GM23338 (cell line): ENCODE results near the gene CYP46A1. TPM values are rescaled to one million over a fixed set of nuclear protein-coding genes. Genes with fewer than 3 reads are reported as not detected.

ENCODE experiments used
- ATAC-seq: fragments of 200-7000 bp; cut with Tn5 transposase; 3 replicates; pipeline ENCODE4 v1.9.1; 2020
- DNase-seq: peaks from one replicate; pipeline ENCODE4 v3.0.0-alpha.2; 2015; ENCODE audit warnings: low spot score
- H2AFZ ChIP-seq: fragments of 200-600 bp; sonication (generic); 2 replicates; pipeline ENCODE4 v1.8.0; 2016; ENCODE audit warnings: antibody characterized with exemption, mild to moderate bottlenecking, moderate library complexity
- H3F3A ChIP-seq: fragments of 200-600 bp; sonication (generic); replicated peaks from 2 replicates; pipeline ENCODE4 v1.8.0; 2017; ENCODE audit warnings: antibody characterized with exemption, mixed run types, low read depth
- H3K27ac ChIP-seq: fragments of 200-600 bp; sonication (generic); 2 replicates; pipeline ENCODE4 v1.6.1; 2016; ENCODE audit warnings: low read depth
- H3K27me3 ChIP-seq: fragments of 200-600 bp; sonication (generic); 2 replicates; pipeline ENCODE4 v1.8.0; 2016; ENCODE audit warnings: mild to moderate bottlenecking, mixed run types, moderate library complexity; ENCODE audit not compliant: insufficient read depth
- H3K36me3 ChIP-seq: fragments of 200-600 bp; sonication (generic); 2 replicates; pipeline ENCODE4 v1.8.0; 2016; ENCODE audit warnings: mild to moderate bottlenecking; ENCODE audit not compliant: insufficient read depth
- H3K4me1 ChIP-seq: fragments of 200-600 bp; sonication (generic); 2 replicates; pipeline ENCODE4 v1.8.0; 2016; ENCODE audit warnings: mild to moderate bottlenecking, moderate library complexity; ENCODE audit not compliant: insufficient read depth
- H3K4me2 ChIP-seq: fragments of 200-600 bp; sonication (generic); 2 replicates; pipeline ENCODE4 v1.7.1; 2017; ENCODE audit warnings: mixed run types
- H3K4me3 ChIP-seq: fragments of 200-600 bp; sonication (generic); 2 replicates; pipeline ENCODE4 v1.6.1; 2016; ENCODE audit warnings: mixed run types
- H3K79me2 ChIP-seq: fragments of 200-600 bp; sonication (generic); replicated peaks from 2 replicates; pipeline ENCODE4 v1.8.0; 2017; ENCODE audit warnings: mild to moderate bottlenecking; ENCODE audit not compliant: insufficient read depth
- H3K9me2 ChIP-seq: fragments of 200-600 bp; sonication (generic); 2 replicates; pipeline ENCODE4 v1.8.0; 2017; ENCODE audit not compliant: insufficient read depth
- H4K20me1 ChIP-seq: fragments of 200-600 bp; sonication (generic); replicated peaks from 2 replicates; pipeline ENCODE4 v1.8.0; 2017; ENCODE audit warnings: mild to moderate bottlenecking; ENCODE audit not compliant: insufficient read depth
- H3K27ac Mint-ChIP-seq: 2 replicates; pipeline ENCODE4 v1.8.0; 2020; ENCODE audit warnings: inconsistent platforms, mild to moderate bottlenecking, moderate library complexity, mixed read lengths
- H3K27me3 Mint-ChIP-seq: 3 replicates; pipeline ENCODE4 v1.8.0; 2022; ENCODE audit warnings: low read depth, mild to moderate bottlenecking, moderate library complexity, mixed read lengths, inconsistent platforms; ENCODE audit not compliant: insufficient read depth, poor library complexity
- H3K36me3 Mint-ChIP-seq: 3 replicates; pipeline ENCODE4 v1.8.0; 2021; ENCODE audit warnings: low read depth, mild to moderate bottlenecking, inconsistent platforms, moderate library complexity, mixed read lengths
- H3K4me1 Mint-ChIP-seq: 3 replicates; pipeline ENCODE4 v1.8.0; 2020; ENCODE audit warnings: mild to moderate bottlenecking, inconsistent platforms, mixed read lengths
- H3K4me3 Mint-ChIP-seq: 3 replicates; pipeline ENCODE4 v1.8.0; 2021; ENCODE audit warnings: moderate library complexity, mild to moderate bottlenecking, inconsistent platforms, mixed read lengths
- H3K9me3 Mint-ChIP-seq: 3 replicates; pipeline ENCODE4 v1.8.0; 2020; ENCODE audit warnings: moderate library complexity, mild to moderate bottlenecking, inconsistent platforms, mixed read lengths
- CREB1 ChIP-seq: fragments of 250-450 bp; sonication (Bioruptor Pico); IDR thresholded peaks from 2 replicates; pipeline ENCODE4 v1.5.0; 2020; ENCODE audit warnings: low read depth, mild to moderate bottlenecking, moderate library complexity
- EZH2 ChIP-seq: fragments of 200-600 bp; sonication (generic); IDR thresholded peaks from one replicate; pipeline ENCODE4 v1.8.0; 2017; ENCODE audit warnings: antibody characterized with exemption, mild to moderate bottlenecking, low read depth; ENCODE audit not compliant: unreplicated experiment
- EZH2phosphoT487 ChIP-seq: fragments of 200-600 bp; sonication (generic); IDR thresholded peaks from one replicate; pipeline ENCODE4 v1.8.1; 2018; ENCODE audit warnings: antibody characterized with exemption; ENCODE audit not compliant: unreplicated experiment
- JUNB ChIP-seq: IDR thresholded peaks from one replicate; pipeline ENCODE4 v1.6.1; 2016; ENCODE audit warnings: antibody characterized with exemption; ENCODE audit not compliant: unreplicated experiment
- NANOG ChIP-seq: IDR thresholded peaks from 2 replicates; pipeline ENCODE4 v1.6.1; 2016; ENCODE audit warnings: antibody characterized with exemption, borderline replicate concordance
- POLR2AphosphoS5 ChIP-seq: IDR thresholded peaks from 2 replicates; pipeline ENCODE4 v1.6.1; 2016; ENCODE audit warnings: antibody characterized with exemption, low read depth
- STAT1 ChIP-seq: IDR thresholded peaks from one replicate; pipeline ENCODE4 v1.6.1; 2016; ENCODE audit warnings: antibody characterized with exemption; ENCODE audit not compliant: unreplicated experiment
- ZNF114 ChIP-seq: fragments of 250-450 bp; sonication (Bioruptor Pico); IDR thresholded peaks from 2 replicates; pipeline ENCODE4 v1.5.0; 2020; ENCODE audit warnings: mild to moderate bottlenecking, moderate library complexity
- ZNF331 ChIP-seq: fragments of 250-450 bp; sonication (Bioruptor Pico); IDR thresholded peaks from 2 replicates; pipeline ENCODE4 v1.5.0; 2020; ENCODE audit warnings: low read depth, mild to moderate bottlenecking, moderate library complexity
- polyA plus RNA-seq: library from polyadenylated mRNA; unstranded; fragments of >200 nt; fragmentation: Nextera tagmentation; extraction: Ambion mirVana; gene quantifications from 2 replicates; pipeline ENCODE4 v1.2.1, GENCODE V29; 2016
- total RNA-seq: library from RNA; depleted of rRNA; stranded (reverse); fragments of >200 nt; shearing (Covaris generic); gene quantifications from 2 replicates; pipeline ENCODE4 v1.2.3, GENCODE V29; 2014
- TF ChIP-seq, protein P1 (sequence below): fragments of 250-450 bp; sonication (Bioruptor Pico); IDR thresholded peaks from 2 replicates; pipeline ENCODE4 v1.5.0; 2020; ENCODE audit warnings: mild to moderate bottlenecking, moderate library complexity
- TF ChIP-seq, protein P2 (sequence below), 2 experiments: fragments of 200-600 bp in 1 of 2; sonication (generic) in 1 of 2; conservative IDR thresholded peaks; 2 replicates each; pipeline versions ENCODE4 v1.5.1 to v1.6.1; 2016 to 2017; ENCODE audit warnings: antibody characterized with exemption in 2 of 2, low read depth in 2 of 2, mild to moderate bottlenecking in 2 of 2, moderate library complexity in 1 of 2
- TF ChIP-seq, protein P3 (sequence below): IDR thresholded peaks from 2 replicates; pipeline ENCODE4 v1.6.1; 2016; ENCODE audit warnings: antibody characterized with exemption
- TF ChIP-seq, protein P4 (sequence below): IDR thresholded peaks from one replicate; pipeline ENCODE4 v1.6.1; 2018; ENCODE audit warnings: antibody characterized with exemption; ENCODE audit not compliant: unreplicated experiment

The CYP46A1 gene
- total and polyA plus RNA-seq, 2 experiments from 2014 or later: 0.59 to 0.66 TPM

DNA sequence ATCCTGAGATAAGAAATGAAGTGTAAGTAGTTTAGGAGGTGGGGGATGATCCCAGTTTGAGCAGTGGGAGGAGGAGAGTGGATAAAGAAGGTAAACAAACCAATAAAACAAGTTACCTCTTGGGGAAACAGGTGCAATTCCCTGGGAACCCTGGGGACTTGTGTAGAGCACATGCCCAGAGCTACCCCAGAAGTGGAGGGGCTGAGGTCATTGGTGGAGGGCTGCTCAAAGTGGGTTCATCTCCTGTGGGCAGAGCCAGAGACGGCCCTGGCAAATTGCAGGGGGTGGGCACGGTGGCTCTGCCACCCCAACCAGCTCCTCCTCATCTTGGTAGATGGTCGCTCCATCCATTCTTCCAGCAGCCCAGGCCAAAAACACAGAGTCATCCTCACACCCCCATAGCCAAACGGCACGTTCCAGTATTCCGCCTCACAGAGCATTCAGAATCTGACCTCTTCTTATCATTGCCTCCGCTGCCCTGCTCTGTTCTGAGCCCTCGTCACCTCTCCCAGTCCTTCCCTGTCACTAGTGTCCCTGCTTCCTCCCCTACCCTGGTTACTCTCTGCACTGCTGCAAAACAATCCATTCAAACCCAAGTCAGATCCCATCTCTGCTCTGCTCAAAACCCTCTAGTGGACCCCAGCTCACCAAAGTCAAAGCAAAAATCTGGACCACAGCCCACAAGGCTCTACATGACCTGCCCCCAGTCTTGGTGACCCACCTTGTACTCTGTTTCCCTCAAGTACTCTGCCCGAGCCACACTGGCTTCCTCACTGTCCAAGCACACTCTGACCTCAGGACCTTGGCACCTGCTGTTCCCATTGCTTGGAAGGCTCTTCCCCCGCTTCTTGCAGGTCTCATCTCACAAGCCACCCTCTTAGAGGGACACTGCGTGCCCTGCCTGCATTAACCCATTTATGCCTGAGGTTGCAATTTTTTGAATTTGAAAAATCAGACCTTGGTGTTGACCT is 5.5 kb downstream of the CYP46A1 start:
- H3K4me3 Mint-ChIP-seq: no peak overlapping the region
- no peak for ATAC-seq
- H3K4me1 Mint-ChIP-seq: peaks cover 30% of the 10 kb centered on the region
- no peaks in the 10 kb centered on the region for H3K36me3 ChIP-seq
- H3K27ac Mint-ChIP-seq: no peak overlapping the region
- H3K27ac ChIP-seq: no peak overlapping the region
- no peak overlapping the region for H2AFZ ChIP-seq
- H3K4me3 ChIP-seq: no peak overlapping the region
- no peaks in the 10 kb centered on the region for H3K79me2 ChIP-seq
- H4K20me1 ChIP-seq: no peaks in the 10 kb centered on the region
- H3K27me3 ChIP-seq: no peaks in the 10 kb centered on the region
- H3K27me3 Mint-ChIP-seq: peaks cover 4% of the 10 kb centered on the region
- no peaks in the 10 kb centered on the region for H3K9me3 Mint-ChIP-seq
- peaks cover 11% of the 10 kb centered on the region for H3K4me1 ChIP-seq
- H3K9me2 ChIP-seq: no peaks in the 10 kb centered on the region
- H3K4me2 ChIP-seq: no peak overlapping the region
- no peak for DNase-seq
- H3K36me3 Mint-ChIP-seq: no peaks in the 10 kb centered on the region; the same call in 2 of the 3 replicates
- H3F3A ChIP-seq: no peaks in the 10 kb centered on the region
- TF ChIP-seq ZNF114 (CRISPR knock-in tag): no peak
- TF ChIP-seq POLR2AphosphoS5: no peak
- TF ChIP-seq, protein P1, sequence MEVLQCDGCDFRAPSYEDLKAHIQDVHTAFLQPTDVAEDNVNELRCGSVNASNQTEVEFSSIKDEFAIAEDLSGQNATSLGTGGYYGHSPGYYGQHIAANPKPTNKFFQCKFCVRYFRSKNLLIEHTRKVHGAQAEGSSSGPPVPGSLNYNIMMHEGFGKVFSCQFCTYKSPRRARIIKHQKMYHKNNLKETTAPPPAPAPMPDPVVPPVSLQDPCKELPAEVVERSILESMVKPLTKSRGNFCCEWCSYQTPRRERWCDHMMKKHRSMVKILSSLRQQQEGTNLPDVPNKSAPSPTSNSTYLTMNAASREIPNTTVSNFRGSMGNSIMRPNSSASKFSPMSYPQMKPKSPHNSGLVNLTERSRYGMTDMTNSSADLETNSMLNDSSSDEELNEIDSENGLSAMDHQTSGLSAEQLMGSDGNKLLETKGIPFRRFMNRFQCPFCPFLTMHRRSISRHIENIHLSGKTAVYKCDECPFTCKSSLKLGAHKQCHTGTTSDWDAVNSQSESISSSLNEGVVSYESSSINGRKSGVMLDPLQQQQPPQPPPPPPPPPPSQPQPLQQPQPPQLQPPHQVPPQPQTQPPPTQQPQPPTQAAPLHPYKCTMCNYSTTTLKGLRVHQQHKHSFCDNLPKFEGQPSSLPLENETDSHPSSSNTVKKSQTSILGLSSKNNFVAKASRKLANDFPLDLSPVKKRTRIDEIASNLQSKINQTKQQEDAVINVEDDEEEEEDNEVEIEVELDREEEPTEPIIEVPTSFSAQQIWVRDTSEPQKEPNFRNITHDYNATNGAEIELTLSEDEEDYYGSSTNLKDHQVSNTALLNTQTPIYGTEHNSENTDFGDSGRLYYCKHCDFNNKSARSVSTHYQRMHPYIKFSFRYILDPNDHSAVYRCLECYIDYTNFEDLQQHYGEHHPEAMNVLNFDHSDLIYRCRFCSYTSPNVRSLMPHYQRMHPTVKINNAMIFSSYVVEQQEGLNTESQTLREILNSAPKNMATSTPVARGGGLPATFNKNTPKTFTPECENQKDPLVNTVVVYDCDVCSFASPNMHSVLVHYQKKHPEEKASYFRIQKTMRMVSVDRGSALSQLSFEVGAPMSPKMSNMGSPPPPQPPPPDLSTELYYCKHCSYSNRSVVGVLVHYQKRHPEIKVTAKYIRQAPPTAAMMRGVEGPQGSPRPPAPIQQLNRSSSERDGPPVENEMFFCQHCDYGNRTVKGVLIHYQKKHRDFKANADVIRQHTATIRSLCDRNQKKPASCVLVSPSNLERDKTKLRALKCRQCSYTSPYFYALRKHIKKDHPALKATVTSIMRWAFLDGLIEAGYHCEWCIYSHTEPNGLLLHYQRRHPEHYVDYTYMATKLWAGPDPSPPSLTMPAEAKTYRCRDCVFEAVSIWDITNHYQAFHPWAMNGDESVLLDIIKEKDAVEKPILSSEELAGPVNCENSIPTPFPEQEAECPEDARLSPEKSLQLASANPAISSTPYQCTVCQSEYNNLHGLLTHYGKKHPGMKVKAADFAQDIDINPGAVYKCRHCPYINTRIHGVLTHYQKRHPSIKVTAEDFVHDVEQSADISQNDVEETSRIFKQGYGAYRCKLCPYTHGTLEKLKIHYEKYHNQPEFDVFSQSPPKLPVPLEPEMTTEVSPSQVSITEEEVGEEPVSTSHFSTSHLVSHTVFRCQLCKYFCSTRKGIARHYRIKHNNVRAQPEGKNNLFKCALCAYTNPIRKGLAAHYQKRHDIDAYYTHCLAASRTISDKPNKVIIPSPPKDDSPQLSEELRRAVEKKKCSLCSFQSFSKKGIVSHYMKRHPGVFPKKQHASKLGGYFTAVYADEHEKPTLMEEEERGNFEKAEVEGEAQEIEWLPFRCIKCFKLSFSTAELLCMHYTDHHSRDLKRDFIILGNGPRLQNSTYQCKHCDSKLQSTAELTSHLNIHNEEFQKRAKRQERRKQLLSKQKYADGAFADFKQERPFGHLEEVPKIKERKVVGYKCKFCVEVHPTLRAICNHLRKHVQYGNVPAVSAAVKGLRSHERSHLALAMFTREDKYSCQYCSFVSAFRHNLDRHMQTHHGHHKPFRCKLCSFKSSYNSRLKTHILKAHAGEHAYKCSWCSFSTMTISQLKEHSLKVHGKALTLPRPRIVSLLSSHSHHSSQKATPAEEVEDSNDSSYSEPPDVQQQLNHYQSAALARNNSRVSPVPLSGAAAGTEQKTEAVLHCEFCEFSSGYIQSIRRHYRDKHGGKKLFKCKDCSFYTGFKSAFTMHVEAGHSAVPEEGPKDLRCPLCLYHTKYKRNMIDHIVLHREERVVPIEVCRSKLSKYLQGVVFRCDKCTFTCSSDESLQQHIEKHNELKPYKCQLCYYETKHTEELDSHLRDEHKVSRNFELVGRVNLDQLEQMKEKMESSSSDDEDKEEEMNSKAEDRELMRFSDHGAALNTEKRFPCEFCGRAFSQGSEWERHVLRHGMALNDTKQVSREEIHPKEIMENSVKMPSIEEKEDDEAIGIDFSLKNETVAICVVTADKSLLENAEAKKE (CRISPR knock-in tag): no peak
- TF ChIP-seq CREB1: no peak
- TF ChIP-seq ZNF331 (CRISPR knock-in tag): no peak
- TF ChIP-seq, protein P2, sequence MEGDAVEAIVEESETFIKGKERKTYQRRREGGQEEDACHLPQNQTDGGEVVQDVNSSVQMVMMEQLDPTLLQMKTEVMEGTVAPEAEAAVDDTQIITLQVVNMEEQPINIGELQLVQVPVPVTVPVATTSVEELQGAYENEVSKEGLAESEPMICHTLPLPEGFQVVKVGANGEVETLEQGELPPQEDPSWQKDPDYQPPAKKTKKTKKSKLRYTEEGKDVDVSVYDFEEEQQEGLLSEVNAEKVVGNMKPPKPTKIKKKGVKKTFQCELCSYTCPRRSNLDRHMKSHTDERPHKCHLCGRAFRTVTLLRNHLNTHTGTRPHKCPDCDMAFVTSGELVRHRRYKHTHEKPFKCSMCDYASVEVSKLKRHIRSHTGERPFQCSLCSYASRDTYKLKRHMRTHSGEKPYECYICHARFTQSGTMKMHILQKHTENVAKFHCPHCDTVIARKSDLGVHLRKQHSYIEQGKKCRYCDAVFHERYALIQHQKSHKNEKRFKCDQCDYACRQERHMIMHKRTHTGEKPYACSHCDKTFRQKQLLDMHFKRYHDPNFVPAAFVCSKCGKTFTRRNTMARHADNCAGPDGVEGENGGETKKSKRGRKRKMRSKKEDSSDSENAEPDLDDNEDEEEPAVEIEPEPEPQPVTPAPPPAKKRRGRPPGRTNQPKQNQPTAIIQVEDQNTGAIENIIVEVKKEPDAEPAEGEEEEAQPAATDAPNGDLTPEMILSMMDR (conservative IDR thresholded peaks at IDR 0.05; ENCODE audit: low read depth in 2 of 2): no peak
- no peak for TF ChIP-seq STAT1
- no peak for TF ChIP-seq NANOG
- TF ChIP-seq, protein P3, sequence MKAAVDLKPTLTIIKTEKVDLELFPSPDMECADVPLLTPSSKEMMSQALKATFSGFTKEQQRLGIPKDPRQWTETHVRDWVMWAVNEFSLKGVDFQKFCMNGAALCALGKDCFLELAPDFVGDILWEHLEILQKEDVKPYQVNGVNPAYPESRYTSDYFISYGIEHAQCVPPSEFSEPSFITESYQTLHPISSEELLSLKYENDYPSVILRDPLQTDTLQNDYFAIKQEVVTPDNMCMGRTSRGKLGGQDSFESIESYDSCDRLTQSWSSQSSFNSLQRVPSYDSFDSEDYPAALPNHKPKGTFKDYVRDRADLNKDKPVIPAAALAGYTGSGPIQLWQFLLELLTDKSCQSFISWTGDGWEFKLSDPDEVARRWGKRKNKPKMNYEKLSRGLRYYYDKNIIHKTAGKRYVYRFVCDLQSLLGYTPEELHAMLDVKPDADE: no peak
- TF ChIP-seq, protein P4, sequence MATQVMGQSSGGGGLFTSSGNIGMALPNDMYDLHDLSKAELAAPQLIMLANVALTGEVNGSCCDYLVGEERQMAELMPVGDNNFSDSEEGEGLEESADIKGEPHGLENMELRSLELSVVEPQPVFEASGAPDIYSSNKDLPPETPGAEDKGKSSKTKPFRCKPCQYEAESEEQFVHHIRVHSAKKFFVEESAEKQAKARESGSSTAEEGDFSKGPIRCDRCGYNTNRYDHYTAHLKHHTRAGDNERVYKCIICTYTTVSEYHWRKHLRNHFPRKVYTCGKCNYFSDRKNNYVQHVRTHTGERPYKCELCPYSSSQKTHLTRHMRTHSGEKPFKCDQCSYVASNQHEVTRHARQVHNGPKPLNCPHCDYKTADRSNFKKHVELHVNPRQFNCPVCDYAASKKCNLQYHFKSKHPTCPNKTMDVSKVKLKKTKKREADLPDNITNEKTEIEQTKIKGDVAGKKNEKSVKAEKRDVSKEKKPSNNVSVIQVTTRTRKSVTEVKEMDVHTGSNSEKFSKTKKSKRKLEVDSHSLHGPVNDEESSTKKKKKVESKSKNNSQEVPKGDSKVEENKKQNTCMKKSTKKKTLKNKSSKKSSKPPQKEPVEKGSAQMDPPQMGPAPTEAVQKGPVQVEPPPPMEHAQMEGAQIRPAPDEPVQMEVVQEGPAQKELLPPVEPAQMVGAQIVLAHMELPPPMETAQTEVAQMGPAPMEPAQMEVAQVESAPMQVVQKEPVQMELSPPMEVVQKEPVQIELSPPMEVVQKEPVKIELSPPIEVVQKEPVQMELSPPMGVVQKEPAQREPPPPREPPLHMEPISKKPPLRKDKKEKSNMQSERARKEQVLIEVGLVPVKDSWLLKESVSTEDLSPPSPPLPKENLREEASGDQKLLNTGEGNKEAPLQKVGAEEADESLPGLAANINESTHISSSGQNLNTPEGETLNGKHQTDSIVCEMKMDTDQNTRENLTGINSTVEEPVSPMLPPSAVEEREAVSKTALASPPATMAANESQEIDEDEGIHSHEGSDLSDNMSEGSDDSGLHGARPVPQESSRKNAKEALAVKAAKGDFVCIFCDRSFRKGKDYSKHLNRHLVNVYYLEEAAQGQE: no peak
- no peak for TF ChIP-seq EZH2phosphoT487
- no peak for TF ChIP-seq JUNB
- TF ChIP-seq EZH2: no peak
